Measurements from ENCODE around the gene TMEM53. TPM values are rescaled to one million over a fixed set of nuclear protein-coding genes. Genes with fewer than 3 reads are reported as not detected.

TMEM53 gene
- total and polyA plus RNA-seq, 2 donors, result 2.7 to 5.5 TPM

GRCh38 chr1:44717653-44718052 is 43.4 kb upstream of the TMEM53 start:
- no peaks in the 10 kb centered on the region for H3K36me3 ChIP-seq (ENCODE audit: control insufficient read depth in 2 of 2, insufficient read depth in 2 of 2, low read length in 1 of 2)
- H3K9me3 ChIP-seq (ENCODE audit: control insufficient read depth in 2 of 2, insufficient read depth in 1 of 2, low read length in 1 of 2), result no peaks in the 10 kb centered on the region
- H3K27me3 ChIP-seq (ENCODE audit: control insufficient read depth in 2 of 2, insufficient read depth in 1 of 2, low read length in 1 of 2), result no peaks in the 10 kb centered on the region
- DNase-seq (ENCODE audit: low read depth in 6 of 9, low spot score in 9 of 9), result no peak
- 11% methylated on average over 1 of the region's 1 CpG for WGBS
- peaks cover 13 to 52% of the 10 kb centered on the region in 2 donors for H3K4me1 ChIP-seq (ENCODE audit: control insufficient read depth in 2 of 2, insufficient read depth in 2 of 2, low read length in 2 of 2)
- H3K4me3 ChIP-seq (ENCODE audit: low read length in 2 of 2), result no peak overlapping the region
- H3K27ac ChIP-seq (ENCODE audit: low read depth in 1 of 2, low read length in 1 of 2), result no peak overlapping the region

GRCh38 chr1:44717156-44717555 is 42.9 kb upstream of the TMEM53 start:
- Histone ChIP-seq H3K36me3 (ENCODE audit: control insufficient read depth in 2 of 2, insufficient read depth in 2 of 2, low read length in 1 of 2) (no peaks in the 10 kb centered on the region), H3K9me3 (ENCODE audit: control insufficient read depth in 2 of 2, insufficient read depth in 1 of 2, low read length in 1 of 2) (no peaks in the 10 kb centered on the region), H3K27ac (ENCODE audit: low read depth in 1 of 2, low read length in 1 of 2) (no peak overlapping the region), H3K4me1 (ENCODE audit: control insufficient read depth in 2 of 2, insufficient read depth in 2 of 2, low read length in 2 of 2) (peaks cover 13 to 47% of the 10 kb centered on the region in 2 donors), H3K4me3 (ENCODE audit: low read length in 2 of 2) (no peak overlapping the region), H3K27me3 (ENCODE audit: control insufficient read depth in 2 of 2, insufficient read depth in 1 of 2, low read length in 1 of 2) (no peaks in the 10 kb centered on the region)
- 96% methylated on average over 4 of the region's 4 CpGs for WGBS
- DNase-seq (ENCODE audit: low read depth in 6 of 9, low spot score in 9 of 9), result no peak

- Histone ChIP-seq H3K36me3 (ENCODE audit: control insufficient read depth in 2 of 2, insufficient read depth in 2 of 2, low read length in 1 of 2) (no peaks in the 10 kb centered on the region), H3K27me3 (ENCODE audit: control insufficient read depth in 2 of 2, insufficient read depth in 1 of 2, low read length in 1 of 2) (no peaks in the 10 kb centered on the region), H3K4me1 (ENCODE audit: control insufficient read depth in 2 of 2, insufficient read depth in 2 of 2, low read length in 2 of 2) (peaks cover 9 to 30% of the 10 kb centered on the region in 2 donors), H3K4me3 (ENCODE audit: low read length in 2 of 2) (no peak overlapping the region), H3K27ac (ENCODE audit: low read depth in 1 of 2, low read length in 1 of 2) (peak overlapping the region; percentile 11 to 52), H3K9me3 (ENCODE audit: control insufficient read depth in 2 of 2, insufficient read depth in 1 of 2, low read length in 1 of 2) (no peaks in the 10 kb centered on the region)
- peak in 8 of 9 donors; percentile 72 to 90 (median 78) for DNase-seq (ENCODE audit: low read depth in 6 of 9, low spot score in 9 of 9)
- whole genome bisulfite sequencing, result 7% methylated on average over 9 of the region's 9 CpGs
Measured at GRCh38 chr1:44714944-44715571, 40.8 kb upstream of the TMEM53 start.

- no peak overlapping the region for H3K4me3 ChIP-seq (ENCODE audit: low read length in 2 of 2)
- peaks cover 9 to 27% of the 10 kb centered on the region in 2 donors for H3K4me1 ChIP-seq (ENCODE audit: control insufficient read depth in 2 of 2, insufficient read depth in 2 of 2, low read length in 2 of 2)
- DNase-seq (ENCODE audit: low read depth in 6 of 9, low spot score in 9 of 9), result no peak
- H3K9me3 ChIP-seq (ENCODE audit: control insufficient read depth in 2 of 2, insufficient read depth in 1 of 2, low read length in 1 of 2), result no peaks in the 10 kb centered on the region
- H3K27me3 ChIP-seq (ENCODE audit: control insufficient read depth in 2 of 2, insufficient read depth in 1 of 2, low read length in 1 of 2), result no peaks in the 10 kb centered on the region
- H3K36me3 ChIP-seq (ENCODE audit: control insufficient read depth in 2 of 2, insufficient read depth in 2 of 2, low read length in 1 of 2), result no peaks in the 10 kb centered on the region
- WGBS, result 93% methylated on average over 7 of the region's 7 CpGs
- H3K27ac ChIP-seq (ENCODE audit: low read depth in 1 of 2, low read length in 1 of 2), result peak overlapping the region in 1 of 2 donors; percentile 11
Measured at GRCh38 chr1:44714532-44714931, 40.3 kb upstream of the TMEM53 start.

- H3K9me3 ChIP-seq (ENCODE audit: control insufficient read depth in 2 of 2, insufficient read depth in 1 of 2, low read length in 1 of 2), result peaks cover 0 to 3% of the 10 kb centered on the region in 2 donors
- WGBS, result 29% methylated on average over 6 of the region's 6 CpGs
- no peak for DNase-seq (ENCODE audit: low read depth in 6 of 9, low spot score in 9 of 9)
- H3K4me3 ChIP-seq (ENCODE audit: low read length in 2 of 2), result no peak overlapping the region
- H3K27ac ChIP-seq (ENCODE audit: low read depth in 1 of 2, low read length in 1 of 2), result no peak overlapping the region
- H3K4me1 ChIP-seq (ENCODE audit: control insufficient read depth in 2 of 2, insufficient read depth in 2 of 2, low read length in 2 of 2), result peaks cover 5 to 20% of the 10 kb centered on the region in 2 donors
- H3K36me3 ChIP-seq (ENCODE audit: control insufficient read depth in 2 of 2, insufficient read depth in 2 of 2, low read length in 1 of 2), result no peaks in the 10 kb centered on the region
- H3K27me3 ChIP-seq (ENCODE audit: control insufficient read depth in 2 of 2, insufficient read depth in 1 of 2, low read length in 1 of 2), result no peaks in the 10 kb centered on the region
Measured at GRCh38 chr1:44713321-44713781, 39.1 kb upstream of the TMEM53 start.

GRCh38 chr1:44707959-44708831 is 33.9 kb upstream of the TMEM53 start:
- no peaks in the 10 kb centered on the region for H3K27me3 ChIP-seq (ENCODE audit: control insufficient read depth in 2 of 2, insufficient read depth in 1 of 2, low read length in 1 of 2)
- WGBS, result 44% methylated on average over 15 of the region's 15 CpGs
- DNase-seq (ENCODE audit: low read depth in 6 of 9, low spot score in 9 of 9), result peak in 2 of 9 donors; percentile 46 to 59
- H3K27ac ChIP-seq (ENCODE audit: low read depth in 1 of 2, low read length in 1 of 2), result no peak overlapping the region
- no peaks in the 10 kb centered on the region for H3K36me3 ChIP-seq (ENCODE audit: control insufficient read depth in 2 of 2, insufficient read depth in 2 of 2, low read length in 1 of 2)
- H3K4me3 ChIP-seq (ENCODE audit: low read length in 2 of 2), result no peak overlapping the region
- peaks cover 0 to 4% of the 10 kb centered on the region in 2 donors for H3K9me3 ChIP-seq (ENCODE audit: control insufficient read depth in 2 of 2, insufficient read depth in 1 of 2, low read length in 1 of 2)
- peaks cover 0 to 3% of the 10 kb centered on the region in 2 donors for H3K4me1 ChIP-seq (ENCODE audit: control insufficient read depth in 2 of 2, insufficient read depth in 2 of 2, low read length in 2 of 2)

GRCh38 chr1:44707112-44707881 is 33.0 kb upstream of the TMEM53 start:
- 95% methylated on average over 6 of the region's 6 CpGs for WGBS
- Histone ChIP-seq H3K27ac (ENCODE audit: low read depth in 1 of 2, low read length in 1 of 2) (no peak overlapping the region), H3K36me3 (ENCODE audit: control insufficient read depth in 2 of 2, insufficient read depth in 2 of 2, low read length in 1 of 2) (no peaks in the 10 kb centered on the region), H3K4me1 (ENCODE audit: control insufficient read depth in 2 of 2, insufficient read depth in 2 of 2, low read length in 2 of 2) (peaks cover 0 to 3% of the 10 kb centered on the region in 2 donors), H3K4me3 (ENCODE audit: low read length in 2 of 2) (no peak overlapping the region), H3K9me3 (ENCODE audit: control insufficient read depth in 2 of 2, insufficient read depth in 1 of 2, low read length in 1 of 2) (peaks cover 0 to 4% of the 10 kb centered on the region in 2 donors), H3K27me3 (ENCODE audit: control insufficient read depth in 2 of 2, insufficient read depth in 1 of 2, low read length in 1 of 2) (no peaks in the 10 kb centered on the region)
- no peak for DNase-seq (ENCODE audit: low read depth in 6 of 9, low spot score in 9 of 9)

- Histone ChIP-seq H3K27ac (ENCODE audit: low read depth in 1 of 2, low read length in 1 of 2) (no peak overlapping the region), H3K9me3 (ENCODE audit: control insufficient read depth in 2 of 2, insufficient read depth in 1 of 2, low read length in 1 of 2) (peaks cover 0 to 4% of the 10 kb centered on the region in 2 donors), H3K4me1 (ENCODE audit: control insufficient read depth in 2 of 2, insufficient read depth in 2 of 2, low read length in 2 of 2) (peaks cover 0 to 3% of the 10 kb centered on the region in 2 donors), H3K27me3 (ENCODE audit: control insufficient read depth in 2 of 2, insufficient read depth in 1 of 2, low read length in 1 of 2) (no peaks in the 10 kb centered on the region), H3K4me3 (ENCODE audit: low read length in 2 of 2) (no peak overlapping the region), H3K36me3 (ENCODE audit: control insufficient read depth in 2 of 2, insufficient read depth in 2 of 2, low read length in 1 of 2) (no peaks in the 10 kb centered on the region)
- no peak for DNase-seq (ENCODE audit: low read depth in 6 of 9, low spot score in 9 of 9)
- WGBS, result 91% methylated on average over 2 of the region's 2 CpGs
Measured at GRCh38 chr1:44705938-44706337, 31.7 kb upstream of the TMEM53 start.

Data from thymus (tissue), 11 donors.